B cell (primary cell): ENCODE measurements around the gene WNT9B.

Source experiments
- EZH2 ChIP-seq: IDR thresholded peaks from 2 replicates; pipeline ENCODE4 v1.6.1; 2012; ENCODE audit warnings: borderline replicate concordance, low read depth, mild to moderate bottlenecking, moderate library complexity, low read length; ENCODE audit not compliant: insufficient read depth, poor library complexity, severe bottlenecking
- TF ChIP-seq, protein P1 (sequence below): fragments of 200-600 bp; IDR thresholded peaks from one replicate; pipeline ENCODE4 v1.8.0; 2022; ENCODE audit warnings: antibody characterized with exemption, mild to moderate bottlenecking

DNA sequence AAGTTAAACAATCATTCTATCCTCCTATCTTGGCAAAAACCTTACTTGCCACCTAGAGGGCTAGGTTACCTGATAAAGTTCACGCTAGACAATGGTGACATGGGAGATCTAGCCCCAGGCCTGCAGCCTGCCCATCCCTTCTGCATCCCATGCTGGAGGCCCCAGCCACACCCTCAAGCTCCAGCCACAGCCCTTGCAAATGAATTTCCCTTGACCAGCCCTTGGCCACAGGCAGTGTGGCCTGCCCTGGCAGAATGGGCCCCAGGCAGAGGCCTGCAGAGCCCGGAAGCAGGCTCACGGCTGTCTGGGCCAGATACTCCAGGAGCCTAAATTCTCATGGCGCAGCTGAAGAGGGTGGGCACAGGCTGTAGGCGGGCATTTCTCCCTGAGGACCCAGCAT lies 47.8 kb upstream of the WNT9B start:
- no peak for TF ChIP-seq EZH2
- TF ChIP-seq, protein P1, sequence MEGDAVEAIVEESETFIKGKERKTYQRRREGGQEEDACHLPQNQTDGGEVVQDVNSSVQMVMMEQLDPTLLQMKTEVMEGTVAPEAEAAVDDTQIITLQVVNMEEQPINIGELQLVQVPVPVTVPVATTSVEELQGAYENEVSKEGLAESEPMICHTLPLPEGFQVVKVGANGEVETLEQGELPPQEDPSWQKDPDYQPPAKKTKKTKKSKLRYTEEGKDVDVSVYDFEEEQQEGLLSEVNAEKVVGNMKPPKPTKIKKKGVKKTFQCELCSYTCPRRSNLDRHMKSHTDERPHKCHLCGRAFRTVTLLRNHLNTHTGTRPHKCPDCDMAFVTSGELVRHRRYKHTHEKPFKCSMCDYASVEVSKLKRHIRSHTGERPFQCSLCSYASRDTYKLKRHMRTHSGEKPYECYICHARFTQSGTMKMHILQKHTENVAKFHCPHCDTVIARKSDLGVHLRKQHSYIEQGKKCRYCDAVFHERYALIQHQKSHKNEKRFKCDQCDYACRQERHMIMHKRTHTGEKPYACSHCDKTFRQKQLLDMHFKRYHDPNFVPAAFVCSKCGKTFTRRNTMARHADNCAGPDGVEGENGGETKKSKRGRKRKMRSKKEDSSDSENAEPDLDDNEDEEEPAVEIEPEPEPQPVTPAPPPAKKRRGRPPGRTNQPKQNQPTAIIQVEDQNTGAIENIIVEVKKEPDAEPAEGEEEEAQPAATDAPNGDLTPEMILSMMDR, result no peak
